ENCODE data around the gene DUSP19. TPM values are rescaled to one million over a fixed set of nuclear protein-coding genes. Genes with fewer than 3 reads are reported as not detected.

The DUSP19 gene
- total RNA-seq, 1 experiment from 2014 or later = 1.8 TPM

DNA sequence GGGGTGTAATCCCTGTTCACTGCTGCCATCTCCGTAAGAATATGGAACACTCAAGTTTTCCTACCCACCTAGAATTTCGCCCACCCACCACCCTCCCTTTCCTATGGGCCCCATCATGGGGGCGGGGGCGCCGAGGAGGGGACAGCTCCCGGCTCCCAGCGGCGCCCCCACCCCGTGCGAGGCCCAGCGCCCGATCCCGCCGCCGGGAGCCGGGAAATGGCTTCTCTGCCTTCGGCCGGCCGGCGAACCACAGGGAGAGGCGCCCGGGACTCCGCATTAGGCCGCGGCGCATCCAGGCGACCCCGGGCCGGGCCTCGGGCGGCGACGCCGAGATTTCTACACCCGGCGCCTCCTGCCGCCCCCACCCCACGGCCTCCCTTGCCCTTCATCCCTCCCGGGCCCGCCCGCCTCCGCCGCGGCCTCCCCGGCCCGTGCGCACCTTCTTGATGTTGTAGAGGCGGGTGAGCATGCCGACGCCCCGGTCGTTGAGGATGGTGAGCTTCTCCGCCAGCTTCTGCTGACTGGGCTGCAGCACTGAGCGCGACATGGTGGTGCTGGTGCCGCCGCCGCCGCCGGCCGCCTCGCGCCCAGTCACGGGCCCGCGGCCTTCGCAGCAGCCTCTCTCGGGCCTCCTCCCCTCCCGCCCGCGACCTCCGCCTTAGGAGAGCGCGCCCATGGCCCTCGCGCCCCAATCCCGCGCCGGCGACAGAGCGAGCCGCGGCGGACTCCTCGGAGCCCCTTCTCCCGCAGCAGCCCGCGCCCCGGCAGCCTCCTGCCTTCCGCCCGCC is 40.8 kb upstream of the DUSP19 start:
- Histone ChIP-seq H4K91ac (ENCODE audit: insufficient read length, low read depth, low read length) (no peak overlapping the region), H3K27me3 (ENCODE audit: insufficient read depth, low read length) (no peaks in the 10 kb centered on the region), H3K79me2 (ENCODE audit: insufficient read depth, low read length) (peaks cover 28% of the 10 kb centered on the region), H2BK12ac (ENCODE audit: insufficient read length, low read depth, low read length) (no peak overlapping the region), H2BK120ac (ENCODE audit: low read depth, low read length, poor library complexity, severe bottlenecking) (no peak overlapping the region), H3K4me2 (ENCODE audit: insufficient read depth, insufficient read length, low read length) (peak overlapping the region; percentile 83), H3K23me2 (ENCODE audit: insufficient read length, low read depth, low read length, poor library complexity, severe bottlenecking) (peaks cover 6% of the 10 kb centered on the region), H4K5ac (ENCODE audit: insufficient read length, low read depth, low read length) (no peak overlapping the region), H3T11ph (ENCODE audit: low read length) (no peak overlapping the region), H2BK5ac (ENCODE audit: insufficient read length, low read length) (no peak overlapping the region), H3K79me1 (ENCODE audit: insufficient read depth, low read depth, low read length, poor library complexity, severe bottlenecking) (no peaks in the 10 kb centered on the region), H2AK5ac (ENCODE audit: insufficient read length, low read length) (no peak overlapping the region), H3K56ac (ENCODE audit: insufficient read length, low read depth, low read length) (no peak overlapping the region), H3K18ac (ENCODE audit: insufficient read length, low read depth, low read length) (peak overlapping the region; percentile 66), H3K9ac (ENCODE audit: extremely low read depth, insufficient read length, low read length) (peak overlapping the region; percentile 83), H2AFZ (ENCODE audit: low read length) (no peak overlapping the region), H3K14ac (ENCODE audit: insufficient read depth, low read length) (peak overlapping the region; percentile 90), H3K4ac (ENCODE audit: low read depth, low read length) (no peak overlapping the region), H4K8ac (replicated peaks; ENCODE audit: insufficient read length, low read depth, low read length) (no peak overlapping the region), H2BK20ac (ENCODE audit: low read depth, low read length, poor library complexity, severe bottlenecking) (no peak overlapping the region), H4K20me1 (ENCODE audit: control insufficient read depth, insufficient read depth, insufficient read length) (no peaks in the 10 kb centered on the region), H3K9me3 (ENCODE audit: control insufficient read depth, low read depth, low read length) (no peaks in the 10 kb centered on the region), H3K4me1 (ENCODE audit: insufficient read depth, low read length) (no peaks in the 10 kb centered on the region; the same call in 1 of the 2 replicates), H3K23ac (ENCODE audit: insufficient read length, low read depth, low read length) (no peak overlapping the region), H2BK15ac (ENCODE audit: low read depth, low read length) (no peak overlapping the region), H3K27ac (ENCODE audit: insufficient read length, low read depth, low read length) (no peak overlapping the region)
- H3K27me3 Mint-ChIP-seq (ENCODE audit: low read depth) = peaks cover 9% of the 10 kb centered on the region
- H3K4me1 Mint-ChIP-seq = peaks cover 38 to 47% of the 10 kb centered on the region in 2 experiments
- no peaks in the 10 kb centered on the region for H3K9me3 Mint-ChIP-seq
- TF ChIP-seq, protein P1, sequence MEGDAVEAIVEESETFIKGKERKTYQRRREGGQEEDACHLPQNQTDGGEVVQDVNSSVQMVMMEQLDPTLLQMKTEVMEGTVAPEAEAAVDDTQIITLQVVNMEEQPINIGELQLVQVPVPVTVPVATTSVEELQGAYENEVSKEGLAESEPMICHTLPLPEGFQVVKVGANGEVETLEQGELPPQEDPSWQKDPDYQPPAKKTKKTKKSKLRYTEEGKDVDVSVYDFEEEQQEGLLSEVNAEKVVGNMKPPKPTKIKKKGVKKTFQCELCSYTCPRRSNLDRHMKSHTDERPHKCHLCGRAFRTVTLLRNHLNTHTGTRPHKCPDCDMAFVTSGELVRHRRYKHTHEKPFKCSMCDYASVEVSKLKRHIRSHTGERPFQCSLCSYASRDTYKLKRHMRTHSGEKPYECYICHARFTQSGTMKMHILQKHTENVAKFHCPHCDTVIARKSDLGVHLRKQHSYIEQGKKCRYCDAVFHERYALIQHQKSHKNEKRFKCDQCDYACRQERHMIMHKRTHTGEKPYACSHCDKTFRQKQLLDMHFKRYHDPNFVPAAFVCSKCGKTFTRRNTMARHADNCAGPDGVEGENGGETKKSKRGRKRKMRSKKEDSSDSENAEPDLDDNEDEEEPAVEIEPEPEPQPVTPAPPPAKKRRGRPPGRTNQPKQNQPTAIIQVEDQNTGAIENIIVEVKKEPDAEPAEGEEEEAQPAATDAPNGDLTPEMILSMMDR (conservative IDR thresholded peaks at IDR 0.05) = no peak
- H3K27ac Mint-ChIP-seq = peak overlapping the region; percentile 53 to 91 (median 86); a peak in 6 of 7 replicates
- H3K36me3 Mint-ChIP-seq (ENCODE audit: insufficient read depth in 1 of 3, low read depth in 3 of 3) = no peaks in the 10 kb centered on the region; a peak in 2 of 7 replicates
- DNase-seq = no peak
- H3K4me3 Mint-ChIP-seq = peak overlapping the region; percentile 89 to 95
- no CpG with 5 or more reads among the region's 91 CpGs for WGBS (ENCODE audit: extremely low coverage, insufficient read length, low lambda C conversion rate)
